ENCODE results near the gene CPNE1.

Gene CPNE1

GRCh38 chr20:35638751-35639150, 25.9 kb downstream of the CPNE1 start:
- H3K4me3 ChIP-seq (ENCODE audit: low read depth, low read length) = no peak overlapping the region
- TF ChIP-seq CTCF (IDR thresholded peaks at IDR 0.05; ENCODE audit: low read depth, low read length, missing control alignments) = no peak
- no peak for DNase-seq (ENCODE audit: low read depth)

- H3K4me3 ChIP-seq (ENCODE audit: low read depth, low read length) = no peak overlapping the region
- TF ChIP-seq CTCF (IDR thresholded peaks at IDR 0.05; ENCODE audit: low read depth, low read length, missing control alignments) = no peak
- DNase-seq (ENCODE audit: low read depth) = no peak
These were observed 27.4 kb downstream of the CPNE1 start for GRCh38 chr20:35637276-35637675.

- TF ChIP-seq CTCF (IDR thresholded peaks at IDR 0.05; ENCODE audit: low read depth, low read length, missing control alignments) = no peak
- no peak for DNase-seq (ENCODE audit: low read depth)
- H3K4me3 ChIP-seq (ENCODE audit: low read depth, low read length) = no peak overlapping the region
These were observed 28.6 kb downstream of the CPNE1 start for GRCh38 chr20:35636095-35636494.

- TF ChIP-seq CTCF (IDR thresholded peaks at IDR 0.05; ENCODE audit: low read depth, low read length, missing control alignments) = no peak
- no peak overlapping the region for H3K4me3 ChIP-seq (ENCODE audit: low read depth, low read length)
- no peak for DNase-seq (ENCODE audit: low read depth)
These were observed 29.0 kb downstream of the CPNE1 start for GRCh38 chr20:35635652-35636051.

GRCh38 chr20:35632539-35633115, 32.1 kb downstream of the CPNE1 start:
- TF ChIP-seq CTCF (IDR thresholded peaks at IDR 0.05; ENCODE audit: low read depth, low read length, missing control alignments) = no peak
- H3K4me3 ChIP-seq (ENCODE audit: low read depth, low read length) = no peak overlapping the region
- no peak for DNase-seq (ENCODE audit: low read depth)

- no peak for DNase-seq (ENCODE audit: low read depth)
- no peak for TF ChIP-seq CTCF (IDR thresholded peaks at IDR 0.05; ENCODE audit: low read depth, low read length, missing control alignments)
- H3K4me3 ChIP-seq (ENCODE audit: low read depth, low read length) = no peak overlapping the region
These were observed 34.1 kb downstream of the CPNE1 start for GRCh38 chr20:35630636-35631035.

GRCh38 chr20:35629427-35630145, 35.1 kb downstream of the CPNE1 start:
- TF ChIP-seq CTCF (IDR thresholded peaks at IDR 0.05; ENCODE audit: low read depth, low read length, missing control alignments) = no peak
- no peak overlapping the region for H3K4me3 ChIP-seq (ENCODE audit: low read depth, low read length)
- no peak for DNase-seq (ENCODE audit: low read depth)
